NOMO-1 treated with dmso at 0.1 percent for 144 hours (cell line): ENCODE data around the gene LSM5.
A peak's percentile ranks its signal among the peaks of the same experiment; 100 is the strongest.

Experiments used
- DNase-seq: peaks from one replicate; lab custom pipeline; 2025; ENCODE audit not compliant: unreplicated experiment; lab: John Stamatoyannopoulos, UW

The LSM5 gene

GRCh38 chr7:32490127-32490796 is at the start of gene LSM5:
LSM5 (minus strand) TSS chr7:32490380; CDS start chr7:32490365, 15 bp downstream.
- DNase-seq: peak; percentile 93

GRCh38 chr7:32539366-32539765 is 49.2 kb upstream of the LSM5 start:
- DNase-seq: no peak

- DNase-seq: no peak
Observed at GRCh38 chr7:32537760-32538159, 47.6 kb upstream of the LSM5 start.

GRCh38 chr7:32536585-32536984 is 46.4 kb upstream of the LSM5 start:
- no peak for DNase-seq

- DNase-seq: no peak
Observed at GRCh38 chr7:32536016-32536415, 45.8 kb upstream of the LSM5 start.

GRCh38 chr7:32535162-32535702 is 45.1 kb upstream of the LSM5 start:
- no peak for DNase-seq

GRCh38 chr7:32533276-32534029 is 43.3 kb upstream of the LSM5 start:
- no peak for DNase-seq

- no peak for DNase-seq
Observed at GRCh38 chr7:32532716-32533115, 42.5 kb upstream of the LSM5 start.

- no peak for DNase-seq
Observed at GRCh38 chr7:32532086-32532485, 41.9 kb upstream of the LSM5 start.

- no peak for DNase-seq
Observed at GRCh38 chr7:32531402-32531801, 41.2 kb upstream of the LSM5 start.

GRCh38 chr7:32525839-32526238 is 35.7 kb upstream of the LSM5 start:
- DNase-seq: no peak

- no peak for DNase-seq
Observed at GRCh38 chr7:32524631-32525030, 34.5 kb upstream of the LSM5 start.

- DNase-seq: no peak
Observed at GRCh38 chr7:32522746-32523530, 32.8 kb upstream of the LSM5 start.

GRCh38 chr7:32519763-32520162 is 29.6 kb upstream of the LSM5 start:
- DNase-seq: no peak

GRCh38 chr7:32518534-32519140 is 28.5 kb upstream of the LSM5 start:
- no peak for DNase-seq

- DNase-seq: no peak
Observed at GRCh38 chr7:32516551-32517100, 26.4 kb upstream of the LSM5 start.

GRCh38 chr7:32515890-32516550 is 25.8 kb upstream of the LSM5 start:
- no peak for DNase-seq

GRCh38 chr7:32513210-32513609 is 23.0 kb upstream of the LSM5 start:
- DNase-seq: no peak

GRCh38 chr7:32511791-32512190 is 21.6 kb upstream of the LSM5 start:
- no peak for DNase-seq

GRCh38 chr7:32507414-32507813 is 17.2 kb upstream of the LSM5 start:
- no peak for DNase-seq
